HG03520 (cell line): Measurements from ENCODE around the gene CORO7.

Experiments
- ATAC-seq: cut with Tn5 transposase; IDR thresholded peaks from one replicate; pipeline ENCODE4 v1.9.1; 2021; ENCODE audit warnings: mild to moderate bottlenecking, moderate library complexity; ENCODE audit not compliant: unreplicated experiment

CORO7 gene

DNA sequence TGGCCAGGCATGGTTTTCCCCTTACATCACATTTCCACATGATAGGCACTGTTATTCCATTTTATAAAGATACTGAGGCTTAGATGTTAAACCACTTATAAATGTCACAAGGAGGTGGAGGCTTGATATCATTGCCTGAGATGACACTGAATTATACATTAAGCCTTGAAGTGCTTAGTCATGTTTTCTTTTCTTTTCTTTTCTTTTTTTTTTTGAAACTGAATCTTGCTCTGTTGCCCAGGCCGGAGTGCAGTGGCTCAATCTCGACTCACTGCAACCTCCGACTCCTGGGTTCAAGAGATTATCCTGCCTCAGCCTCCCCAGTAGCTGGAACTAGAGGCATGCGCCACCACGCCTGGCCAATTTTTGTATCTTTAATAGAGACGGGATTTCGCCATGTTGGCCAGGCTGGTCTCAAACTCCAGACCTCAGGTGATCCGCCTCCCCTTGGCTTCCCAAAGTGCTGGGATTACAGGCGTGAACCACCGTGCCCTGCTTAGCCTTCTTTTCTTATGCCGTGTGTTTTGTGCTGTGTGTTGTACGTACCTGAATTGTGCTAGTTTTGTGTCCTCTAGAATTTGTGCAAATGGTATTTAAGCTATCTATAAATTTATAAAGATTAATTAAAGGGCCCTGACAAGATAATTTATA lies 10.5 kb upstream of the CORO7 start:
- ATAC-seq = no peak

DNA sequence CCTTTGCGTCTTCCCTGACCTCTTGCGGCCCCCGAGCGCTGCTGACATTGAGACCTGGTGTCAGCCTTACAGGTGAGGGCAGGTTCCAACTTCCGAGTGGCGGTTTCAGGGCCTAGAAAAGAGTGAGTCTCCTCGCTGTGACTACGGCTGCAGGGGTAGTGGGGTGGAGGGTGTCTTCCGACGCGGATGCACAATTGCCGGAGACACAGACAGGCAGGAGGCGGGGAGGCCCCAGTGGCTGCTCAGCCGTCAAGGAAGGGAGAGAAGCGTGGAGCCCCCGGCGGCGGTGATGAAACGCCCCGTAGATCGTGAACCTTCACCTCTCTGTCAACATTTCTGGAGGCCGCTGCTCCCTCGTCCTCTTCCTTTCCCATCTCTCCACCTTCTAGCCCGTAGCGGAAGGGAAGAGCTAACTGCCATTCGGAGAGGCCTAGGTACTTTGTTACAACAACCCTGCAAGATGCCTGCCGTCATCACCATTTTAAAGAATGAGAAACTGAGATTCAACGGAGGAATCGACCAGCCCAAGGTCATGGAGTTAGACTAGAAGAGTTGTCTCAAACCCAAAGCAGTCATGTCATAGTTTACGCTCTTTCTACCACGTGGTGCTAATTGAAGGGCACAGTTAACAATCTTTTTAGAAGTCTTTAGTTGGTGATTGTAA lies 9.8 kb upstream of the CORO7 start:
- peak; percentile 20 for ATAC-seq

DNA sequence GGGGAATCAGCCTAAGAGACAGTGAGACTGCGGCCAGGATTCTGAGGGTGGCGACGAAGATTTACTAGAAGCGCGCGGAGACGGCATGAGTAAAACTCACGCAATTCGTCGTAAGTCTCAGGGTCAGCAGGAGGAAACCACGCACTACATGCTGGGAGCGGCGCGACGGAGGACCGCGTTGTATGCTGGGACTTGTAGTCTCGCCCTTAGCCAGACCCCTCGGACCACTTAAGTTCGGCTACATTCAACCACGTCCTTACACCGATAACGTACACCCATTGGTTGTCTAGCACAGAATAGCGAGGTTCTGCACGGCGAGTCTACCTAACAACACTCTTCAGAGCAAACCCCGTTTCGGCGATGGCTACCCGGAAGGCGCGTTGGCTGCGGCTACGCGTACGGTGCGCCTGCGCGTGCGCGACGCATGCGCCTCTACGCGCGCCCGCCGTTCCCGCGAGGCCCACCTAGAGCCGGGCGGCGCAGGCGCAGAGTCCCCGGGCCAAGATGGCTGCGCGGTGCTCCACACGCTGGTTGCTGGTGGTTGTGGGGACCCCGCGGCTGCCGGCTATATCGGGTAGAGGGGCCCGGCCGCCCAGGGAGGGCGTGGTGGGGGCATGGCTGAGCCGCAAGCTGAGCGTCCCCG lies 9.1 kb upstream of the CORO7 start, which contains the start of gene DNAJA3:
Gene DNAJA3, plus strand, starts transcription at position 491 of the 643 bp plus-strand sequence. Its CDS starts 14 bp downstream, at position 505.
- ATAC-seq = peak; percentile 85

DNA sequence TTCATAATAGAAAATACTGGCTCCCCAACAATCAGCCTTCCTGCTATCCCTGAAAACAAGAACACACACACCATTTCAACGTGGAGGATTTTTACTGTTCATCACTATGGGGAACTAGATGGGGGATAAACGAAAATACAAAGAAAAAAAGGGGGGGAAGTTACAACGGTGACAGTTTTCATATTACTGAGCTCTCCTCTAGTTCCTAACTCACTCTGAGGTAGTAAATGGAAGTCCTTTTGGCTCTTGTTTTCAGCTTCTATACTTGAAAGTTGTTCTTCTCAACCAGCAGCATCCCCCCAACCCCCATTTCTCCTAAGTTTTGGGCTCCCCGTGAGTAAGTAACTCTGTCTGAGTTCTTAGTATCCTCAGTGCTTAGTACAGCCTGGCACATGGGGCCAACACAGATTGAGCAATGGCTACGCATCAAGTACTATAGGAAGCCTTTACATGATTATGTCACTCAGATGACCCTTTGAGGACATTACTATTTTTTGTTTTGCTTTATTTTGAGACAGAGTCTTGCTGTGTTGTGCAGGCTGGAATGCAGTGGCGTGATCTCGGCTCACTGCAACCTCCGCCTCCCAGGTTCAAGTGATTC lies 4.2 kb upstream of the CORO7 start:
- ATAC-seq = no peak

DNA sequence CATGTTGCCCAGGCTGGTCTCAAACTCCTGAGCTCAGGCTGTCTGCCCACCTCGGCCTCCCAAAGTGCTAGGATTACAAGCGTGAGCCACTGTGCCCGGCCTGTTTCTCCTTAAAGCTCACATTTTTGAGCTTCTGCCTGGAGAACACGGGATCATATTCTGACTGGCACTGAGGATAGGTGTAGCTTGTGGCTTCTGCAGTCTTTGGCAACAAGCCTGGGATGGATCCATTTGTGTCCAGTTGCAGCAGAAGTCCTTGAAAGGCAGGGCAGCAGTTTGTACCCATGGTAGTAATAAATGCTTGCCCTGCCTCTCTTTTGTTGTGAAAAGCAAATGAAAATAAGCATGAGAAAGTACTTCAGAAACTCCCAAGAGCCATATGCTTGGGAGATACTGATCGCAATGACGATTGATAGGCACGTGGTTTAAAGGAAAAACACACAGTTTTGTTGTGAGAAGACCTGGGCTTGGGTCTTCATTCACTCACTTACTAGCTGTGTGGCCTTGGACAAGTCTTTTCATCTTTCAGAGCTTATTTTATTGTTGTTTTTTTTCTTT lies 3.1 kb upstream of the CORO7 start:
- no peak for ATAC-seq

DNA sequence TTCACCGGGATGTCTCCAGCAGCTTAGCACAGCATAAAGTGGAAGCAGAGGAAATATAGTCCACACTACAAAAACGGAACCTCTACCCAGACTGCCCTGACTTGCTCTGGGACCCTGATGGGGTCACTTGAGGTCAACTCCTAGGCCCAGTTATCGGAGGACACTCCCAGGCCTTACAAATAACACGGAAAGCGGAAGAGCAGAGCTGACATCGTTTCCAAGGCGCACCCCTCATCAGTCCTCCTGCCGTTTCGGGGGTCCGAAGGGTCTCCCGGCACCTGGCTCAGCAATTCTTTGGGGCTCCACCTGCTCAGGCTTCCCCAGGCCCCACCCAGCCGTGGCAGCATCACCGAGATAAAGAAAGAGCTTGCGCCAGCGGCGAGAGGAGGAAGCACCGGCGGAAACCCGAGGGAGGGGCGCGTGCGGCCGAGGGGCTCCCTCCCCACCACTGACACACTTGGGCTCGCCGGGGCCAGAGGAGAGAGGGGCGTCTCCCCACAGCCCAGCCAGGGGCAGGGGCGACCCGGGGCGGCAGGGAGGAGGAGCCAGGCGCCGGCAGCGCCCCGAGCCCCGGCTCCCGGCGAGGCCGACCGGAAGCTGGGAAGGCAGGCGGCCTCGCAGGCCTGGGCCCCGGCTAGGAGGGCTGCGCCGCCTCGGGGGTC lies 727 bp downstream of the CORO7 start:
- no peak for ATAC-seq

DNA sequence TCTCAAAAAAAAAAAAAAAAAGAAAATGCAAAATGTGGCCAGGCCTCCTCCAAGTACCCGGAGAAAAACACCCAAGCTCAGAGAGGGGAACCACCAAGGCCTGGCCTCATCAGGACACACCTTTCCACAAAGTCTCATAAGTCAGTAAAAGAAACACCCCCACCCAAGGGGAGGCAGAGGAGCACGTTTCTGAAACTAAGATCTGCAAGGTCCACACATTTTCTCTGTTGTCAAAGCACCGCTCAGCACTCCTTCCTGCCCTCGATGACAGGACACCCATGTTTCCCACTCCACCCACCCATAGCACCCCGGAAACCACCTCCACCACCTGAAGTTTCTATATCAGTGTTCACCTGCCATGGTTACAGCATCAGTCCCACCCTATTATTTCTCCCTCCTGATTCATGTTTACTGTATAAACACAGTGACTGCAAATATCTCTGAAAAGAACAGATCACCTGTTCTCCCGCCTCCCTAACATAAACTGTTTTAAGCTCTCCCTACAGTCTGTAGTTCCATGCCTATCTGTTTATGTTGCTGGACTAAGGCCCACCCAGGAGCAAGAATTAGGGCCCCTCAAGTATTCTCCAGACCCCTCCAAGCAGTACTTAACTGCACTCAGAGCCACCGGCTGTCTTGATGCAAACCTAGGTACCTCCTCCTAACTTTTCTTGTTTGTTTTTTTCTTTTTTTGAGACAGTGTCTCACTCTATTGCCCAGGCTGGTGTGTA lies 2.0 kb downstream of the CORO7 start:
- ATAC-seq = peak; percentile 65

DNA sequence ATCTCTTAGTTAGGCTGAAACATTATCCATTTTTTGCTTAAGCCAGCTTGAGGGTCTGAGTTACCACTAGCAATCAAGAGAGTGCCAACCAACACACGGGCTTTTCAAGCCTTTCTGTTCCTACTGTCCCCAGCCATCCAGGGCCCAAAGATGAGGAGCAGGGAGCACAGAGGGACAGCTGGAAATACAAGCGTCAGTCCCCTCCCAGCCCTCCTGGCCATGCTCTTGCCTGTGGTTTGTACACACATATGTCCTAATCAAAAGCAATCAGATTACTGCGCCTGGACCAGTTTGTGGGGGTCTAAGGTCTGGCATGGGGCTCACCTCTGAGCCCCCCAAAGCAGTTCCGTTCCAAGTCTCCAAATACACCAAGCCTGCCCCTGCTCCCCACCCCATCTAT lies 3.5 kb downstream of the CORO7 start:
- ATAC-seq = no peak

DNA sequence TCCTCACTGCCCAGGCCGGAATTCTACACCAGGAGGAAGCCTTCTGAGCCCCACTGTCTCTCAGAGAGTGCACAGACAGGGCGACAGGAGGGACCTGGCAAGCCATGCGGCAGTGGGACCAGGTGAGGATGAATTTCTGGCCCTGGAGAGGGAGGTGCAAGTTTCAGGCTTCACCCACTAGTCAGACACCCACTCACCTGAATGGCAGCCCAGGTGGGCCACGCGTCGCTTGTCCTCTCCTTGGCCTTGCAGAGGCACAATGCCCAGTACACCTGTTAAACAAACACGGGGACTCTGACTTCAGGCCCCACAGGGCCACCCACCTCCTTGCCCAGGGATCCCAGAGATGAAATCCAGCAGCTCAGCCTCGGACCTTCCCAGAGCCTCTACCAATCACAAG lies 4.2 kb downstream of the CORO7 start:
- no peak for ATAC-seq

DNA sequence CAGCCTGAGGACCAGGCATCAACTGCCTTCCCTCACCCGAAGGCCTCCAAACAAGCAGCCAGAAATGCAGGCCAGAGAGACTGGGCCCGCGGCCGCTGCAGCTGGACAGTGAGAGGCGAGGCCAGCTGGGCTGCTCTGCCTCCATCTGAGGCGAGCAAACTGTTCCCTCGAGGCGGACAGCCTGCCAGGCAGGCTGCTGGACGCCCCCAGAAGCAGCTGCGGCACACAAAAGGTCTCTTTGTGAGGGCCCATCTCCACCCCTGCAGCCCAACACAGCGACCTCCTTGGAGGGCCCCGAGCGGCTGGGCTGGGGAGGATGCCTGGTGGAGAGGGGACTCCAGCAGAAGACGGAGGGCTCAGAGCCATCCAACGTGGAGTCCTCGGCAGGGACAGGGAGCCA lies 4.7 kb downstream of the CORO7 start:
- ATAC-seq = no peak

DNA sequence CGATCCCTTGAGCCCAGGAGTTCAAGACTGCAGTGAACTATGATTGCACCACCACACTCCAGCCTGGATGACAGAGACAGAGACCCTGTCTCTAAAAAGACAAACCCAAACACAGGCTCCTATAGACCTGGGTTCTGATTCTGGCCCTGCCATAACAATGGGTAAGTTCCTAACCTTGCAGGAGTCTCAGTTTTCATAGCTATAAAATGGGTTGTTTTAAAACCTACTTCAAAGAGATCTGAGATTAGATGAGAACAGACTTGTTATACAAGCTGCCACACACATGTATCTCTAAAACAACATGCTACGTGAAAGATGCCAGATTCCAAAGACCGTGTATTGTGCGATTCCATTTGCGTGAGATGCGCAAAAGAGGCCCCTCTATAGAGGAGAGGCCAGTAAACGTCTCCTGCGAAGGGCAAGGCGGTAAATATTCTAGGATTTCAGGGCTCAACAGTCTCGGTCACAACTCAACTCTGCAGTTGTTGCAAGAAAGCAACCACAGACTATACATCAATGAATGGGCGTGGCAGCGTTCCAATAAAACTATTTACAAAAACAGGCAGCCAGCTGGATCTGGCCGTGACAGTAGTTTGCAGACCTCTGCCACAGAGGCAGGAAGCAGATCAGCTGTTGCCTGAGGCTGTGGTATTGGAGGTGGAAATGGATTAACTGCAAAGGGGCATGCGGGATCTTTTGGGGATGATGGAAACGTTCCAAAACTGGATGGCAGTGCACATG lies 5.9 kb downstream of the CORO7 start:
- no peak for ATAC-seq

DNA sequence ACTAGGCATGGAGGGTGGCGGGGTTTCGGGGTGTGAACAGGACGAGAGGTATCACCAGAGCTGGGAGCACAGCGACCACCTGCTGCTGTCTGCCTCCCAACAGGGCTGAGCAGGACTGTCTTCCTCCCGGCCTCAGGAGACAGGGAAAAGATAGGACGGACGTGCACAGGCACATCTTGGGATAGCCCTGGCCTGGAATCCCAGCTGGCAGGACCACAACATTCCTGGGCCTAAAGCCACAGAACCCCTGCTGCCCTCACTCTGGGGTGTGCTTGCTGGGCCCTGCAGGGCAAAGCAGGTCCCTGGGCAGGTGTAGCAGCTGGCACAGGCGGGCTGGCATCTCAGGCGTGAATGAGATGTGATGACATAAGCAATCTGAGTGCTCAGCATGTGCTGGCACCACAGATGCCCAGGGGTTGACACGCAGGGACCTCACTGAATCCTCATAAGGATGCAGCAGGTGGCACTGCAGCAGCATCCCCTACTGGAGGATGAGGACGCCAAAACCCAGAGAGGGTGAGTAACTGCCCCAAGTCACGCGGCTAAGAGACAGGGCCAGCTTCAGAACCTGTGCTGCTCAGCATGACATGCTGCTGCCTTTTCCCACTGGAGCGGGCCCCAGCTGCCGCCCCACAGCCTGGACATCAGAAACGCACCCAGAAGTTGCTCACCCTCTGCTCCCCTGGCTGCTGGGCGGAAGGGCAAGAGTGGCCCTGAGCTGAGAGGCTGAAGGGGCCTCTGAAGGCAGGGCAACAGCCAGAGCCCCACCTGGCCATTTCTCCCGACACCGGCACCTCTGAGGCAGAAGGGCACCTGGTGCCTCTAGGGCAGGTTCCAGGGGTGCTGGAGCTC lies 7.1 kb downstream of the CORO7 start:
- no peak for ATAC-seq

DNA sequence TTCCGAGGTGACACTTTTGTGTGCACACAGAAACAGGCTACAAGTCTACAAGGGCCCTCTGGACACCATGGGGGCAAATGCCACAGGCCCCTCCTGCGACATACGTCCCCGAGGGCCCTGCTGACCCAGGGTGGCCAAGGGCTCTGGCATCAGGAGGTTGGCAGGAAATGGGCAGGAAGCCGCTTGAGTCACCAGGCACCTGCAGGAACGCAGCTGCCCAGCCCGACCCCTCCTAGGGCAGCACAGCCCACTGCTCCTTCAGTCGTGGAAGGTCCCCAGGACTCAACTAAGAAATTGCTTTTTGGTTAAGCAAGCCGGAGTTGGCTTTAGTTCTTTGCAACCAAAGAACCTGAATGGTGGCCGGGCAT lies 8.1 kb downstream of the CORO7 start:
- ATAC-seq = no peak

DNA sequence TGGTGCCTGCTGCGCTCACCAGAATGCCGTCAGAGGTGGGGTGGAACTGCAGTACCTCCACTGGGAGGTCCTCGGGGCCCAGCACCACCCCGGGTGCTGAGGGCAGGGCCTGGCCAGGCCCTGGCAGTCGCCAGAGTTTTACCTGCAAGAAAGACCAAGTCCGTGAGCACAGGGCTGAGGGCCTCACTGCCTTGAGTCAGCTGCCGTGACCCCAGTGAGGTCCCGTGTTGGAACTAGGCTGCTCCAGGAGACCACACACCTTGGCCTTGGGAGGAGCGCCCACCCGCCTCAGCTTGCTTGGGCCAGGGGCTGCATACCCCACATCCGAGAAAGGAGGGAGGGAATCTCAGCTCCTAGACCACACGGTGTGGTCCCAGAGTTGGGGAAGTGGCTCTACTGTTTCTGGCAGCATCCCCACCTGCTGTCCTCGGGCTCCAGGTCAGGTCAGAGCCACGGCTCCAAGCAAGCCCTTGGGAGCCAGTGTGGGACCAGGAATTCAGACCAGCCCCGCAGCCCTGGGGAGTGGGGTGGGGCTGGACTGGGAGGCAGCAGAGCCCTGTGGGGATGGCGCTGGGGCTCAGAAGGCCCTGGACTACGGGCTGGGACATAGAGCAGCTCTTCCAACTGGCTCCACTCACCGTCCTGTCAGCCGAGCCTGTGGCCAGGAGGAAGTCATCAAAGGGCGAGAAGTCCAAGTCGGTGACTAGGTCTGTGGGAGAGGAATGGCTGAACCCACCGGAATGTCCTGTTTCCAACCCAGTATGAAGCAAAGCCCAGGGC lies 8.7 kb downstream of the CORO7 start:
- ATAC-seq = no peak

DNA sequence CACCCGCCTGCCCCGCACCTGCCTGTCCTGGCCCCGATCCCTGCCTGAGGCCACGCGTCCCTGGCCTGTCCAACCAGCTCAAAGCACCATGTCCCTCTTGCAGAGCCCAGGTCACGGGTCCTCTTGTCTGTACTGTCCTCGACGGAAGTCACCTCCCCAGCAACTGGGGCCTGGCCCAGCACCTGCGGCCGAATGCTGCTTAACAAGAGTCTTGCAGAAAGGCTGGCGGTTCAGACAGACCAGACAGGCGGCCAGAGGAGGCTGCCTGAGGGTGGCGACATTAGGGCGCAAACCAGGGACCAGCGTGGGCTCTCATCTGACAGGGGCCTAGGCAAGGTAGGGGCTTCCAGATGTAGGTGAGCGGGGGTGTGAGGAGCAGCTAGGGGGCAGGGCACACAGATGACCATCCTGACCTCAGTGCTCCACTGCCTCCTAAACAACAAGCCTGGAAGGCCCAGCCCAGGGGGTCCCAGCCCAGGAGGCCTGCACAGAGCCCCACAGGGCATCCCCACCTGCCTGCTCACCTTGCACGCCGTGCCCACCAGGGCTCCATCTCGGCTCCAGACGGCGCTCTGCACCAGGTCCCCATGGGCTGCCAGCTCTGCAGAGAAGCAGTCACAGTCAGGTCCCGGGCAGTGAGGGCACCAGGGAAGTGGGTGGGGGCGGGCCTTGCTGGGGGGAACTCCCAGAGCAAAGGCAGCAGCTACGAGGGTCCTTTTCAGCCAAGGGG lies 11.3 kb downstream of the CORO7 start:
- no peak for ATAC-seq

DNA sequence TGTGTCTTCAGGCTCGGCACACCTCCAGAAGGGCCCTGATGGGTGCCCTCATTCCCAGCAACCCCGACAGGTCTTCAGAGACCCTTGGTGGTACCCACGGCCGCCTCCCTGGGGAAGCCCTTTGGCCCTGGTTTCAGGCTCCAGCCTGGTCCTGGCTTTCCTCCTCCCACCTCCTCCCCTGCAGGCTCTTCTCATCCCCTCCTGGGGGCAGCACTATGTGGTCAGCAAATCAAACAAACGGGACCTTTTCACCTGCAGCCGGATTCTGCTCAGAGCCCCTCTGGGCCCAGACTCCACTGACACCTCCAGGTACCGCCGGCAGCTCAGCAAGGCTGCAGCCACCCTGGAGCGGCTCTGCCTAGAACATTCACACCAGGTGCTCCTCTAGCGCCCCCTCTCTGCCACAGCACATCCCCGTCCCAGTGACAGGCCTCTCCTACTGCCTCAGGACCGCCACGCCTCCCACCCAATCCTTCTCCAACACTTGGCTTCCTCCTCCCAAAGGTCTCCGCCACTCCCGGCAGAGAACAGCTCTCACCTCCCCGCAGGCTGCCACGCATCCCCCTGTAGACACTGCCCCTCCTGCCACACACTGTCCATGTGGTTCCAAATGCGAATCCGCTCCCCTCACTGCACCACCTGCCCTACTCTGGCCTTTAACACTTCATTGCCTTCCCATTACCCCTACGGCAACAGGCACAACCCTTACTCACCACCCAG lies 12.0 kb downstream of the CORO7 start:
- no peak for ATAC-seq
